Fibroblast of pulmonary artery (primary cell): ENCODE measurements around the gene OPRD1.
A peak's percentile ranks its signal among the peaks of the same experiment; 100 is the strongest.

Source experiments
- DNase-seq: peaks from one replicate; pipeline ENCODE4 v3.0.0-alpha.2; 2010; ENCODE audit warnings: low read depth
- H3K4me3 ChIP-seq: replicated peaks from 2 replicates; pipeline ENCODE4 v1.5.1; 2011; ENCODE audit warnings: low read depth, mild to moderate bottlenecking, control low read depth, low read length, moderate library complexity
- CTCF ChIP-seq: IDR thresholded peaks from 2 replicates; pipeline ENCODE4 v1.5.1; 2011; ENCODE audit warnings: mild to moderate bottlenecking, control low read depth, low read length, inconsistent platforms; ENCODE audit errors: missing control alignments

OPRD1 gene

GRCh38 chr1:28890836-28891235 is 78.9 kb downstream of the OPRD1 start:
- TF ChIP-seq CTCF: no peak
- H3K4me3 ChIP-seq: no peak overlapping the region
- no peak for DNase-seq

- no peak overlapping the region for H3K4me3 ChIP-seq
- DNase-seq: no peak
- no peak for TF ChIP-seq CTCF
Measured at GRCh38 chr1:28891256-28891655, 79.3 kb downstream of the OPRD1 start.

GRCh38 chr1:28893403-28894102 is 81.6 kb downstream of the OPRD1 start:
- peak; percentile 28 for TF ChIP-seq CTCF
- DNase-seq: peak; percentile 19
- no peak overlapping the region for H3K4me3 ChIP-seq

- DNase-seq: no peak
Measured at GRCh38 chr1:28894785-28895184, 82.8 kb downstream of the OPRD1 start.

GRCh38 chr1:28895896-28896608 is 84.1 kb downstream of the OPRD1 start:
- no peak for TF ChIP-seq CTCF
- H3K4me3 ChIP-seq: no peak overlapping the region
- DNase-seq: peak; percentile 38

More at GRCh38 chr1:28894785-28895184, 82.8 kb downstream of the OPRD1 start:
- TF ChIP-seq CTCF: no peak
- H3K4me3 ChIP-seq: no peak overlapping the region

- H3K4me3 ChIP-seq: no peak overlapping the region
- TF ChIP-seq CTCF: no peak
- DNase-seq: no peak
Measured at GRCh38 chr1:28896609-28896986, 84.6 kb downstream of the OPRD1 start.
